ENCODE data around the gene ACTC1.

GRCh38 chr15:34780725-34781124 lies 14.6 kb downstream of the ACTC1 start:
- no peak for TF ChIP-seq CTCF (IDR thresholded peaks at IDR 0.05)
- TF ChIP-seq POLR2AphosphoS5 (IDR thresholded peaks at IDR 0.05; ENCODE audit: low read depth, low read length): no peak
- no peak for TF ChIP-seq REST (IDR thresholded peaks at IDR 0.05; ENCODE audit: insufficient read depth in 1 of 2, low read depth in 2 of 2, low read length in 1 of 2)
- TF ChIP-seq SIN3A (IDR thresholded peaks at IDR 0.05; ENCODE audit: borderline replicate concordance, insufficient read depth, low read depth, low read length): no peak

All from Panc1 (cell line).